Keratinocyte (primary cell): ENCODE measurements around the gene DEDD. TPM values are rescaled to one million over a fixed set of nuclear protein-coding genes. Genes with fewer than 3 reads are reported as not detected.
A peak's percentile ranks its signal among the peaks of the same experiment; 100 is the strongest.

Source experiments
- DNase-seq: peaks from one replicate; pipeline ENCODE4 v3.0.0-alpha.2; 2011; ENCODE audit warnings: low read depth, missing footprints, low spot score
- FAIRE-seq: peaks from 2 replicates; lab custom pipeline; 2011; peaks lifted over from hg19 to GRCh38; lab: Jason Lieb, UNC
- H2AFZ ChIP-seq: 2 replicates; pipeline ENCODE4 v1.6.0; 2012; ENCODE audit warnings: low read length, control low read depth, inconsistent platforms; ENCODE audit not compliant: control insufficient read depth
- H3K27ac ChIP-seq: 2 replicates; pipeline ENCODE4 v1.5.1; 2011; ENCODE audit warnings: low read length; ENCODE audit not compliant: control insufficient read depth, insufficient read depth
- H3K27me3 ChIP-seq: 3 replicates; pipeline ENCODE4 v1.6.0; 2011; ENCODE audit warnings: low read length; ENCODE audit not compliant: control insufficient read depth, insufficient read depth; ENCODE audit errors: extremely low read depth
- H3K36me3 ChIP-seq, 2 experiments: 2 replicates in 1 of 2; 3 replicates in 1 of 2; pipeline ENCODE4 v1.5.1; 2011; ENCODE audit warnings: low read length in 2 of 2, mild to moderate bottlenecking in 1 of 2; ENCODE audit not compliant: control insufficient read depth in 2 of 2, insufficient read depth in 2 of 2; ENCODE audit errors: extremely low read depth in 1 of 2
- H3K4me1 ChIP-seq: 3 replicates; pipeline ENCODE4 v1.5.1; 2011; ENCODE audit warnings: low read length; ENCODE audit not compliant: control insufficient read depth, insufficient read depth; ENCODE audit errors: extremely low read depth
- H3K4me2 ChIP-seq: 3 replicates; pipeline ENCODE4 v1.6.0; 2011; ENCODE audit warnings: low read depth, low read length; ENCODE audit not compliant: control insufficient read depth, insufficient read depth; ENCODE audit errors: extremely low read depth
- H3K4me3 ChIP-seq, 3 experiments: fragments of 200-600 bp in 1 of 3; sonication (generic) in 1 of 3; 2 replicates in 2 of 3; 3 replicates in 1 of 3; pipeline ENCODE4 v1.5.1; 2011 to 2016; ENCODE audit warnings: low read length in 3 of 3, mild to moderate bottlenecking in 3 of 3, control low read depth in 2 of 3, inconsistent platforms in 1 of 3, low read depth in 1 of 3, mixed read lengths in 1 of 3, mixed run types in 1 of 3, moderate library complexity in 1 of 3; ENCODE audit not compliant: control insufficient read depth in 2 of 3, insufficient read depth in 2 of 3; ENCODE audit errors: extremely low read depth in 1 of 3
- H3K79me2 ChIP-seq: 2 replicates; pipeline ENCODE4 v1.6.0; 2012; ENCODE audit warnings: low read length; ENCODE audit not compliant: control insufficient read depth, insufficient read depth
- H3K9ac ChIP-seq: 3 replicates; pipeline ENCODE4 v1.6.0; 2011; ENCODE audit warnings: low read length; ENCODE audit not compliant: control insufficient read depth, insufficient read depth; ENCODE audit errors: extremely low read depth
- H3K9me1 ChIP-seq: 3 replicates; pipeline ENCODE4 v1.6.0; 2011; ENCODE audit warnings: low read length; ENCODE audit not compliant: control insufficient read depth, insufficient read depth; ENCODE audit errors: extremely low read depth
- H3K9me3 ChIP-seq: 2 replicates; pipeline ENCODE4 v1.5.1; 2012; ENCODE audit warnings: low read depth, low read length; ENCODE audit not compliant: control insufficient read depth
- H4K20me1 ChIP-seq: 3 replicates; pipeline ENCODE4 v1.6.0; 2011; ENCODE audit warnings: low read length; ENCODE audit not compliant: control insufficient read depth, insufficient read depth; ENCODE audit errors: extremely low read depth
- CTCF ChIP-seq, 3 experiments: IDR thresholded peaks in 1 of 3; conservative IDR thresholded peaks in 1 of 3; optimal IDR thresholded peaks in 1 of 3; 2 replicates in 2 of 3; 3 replicates in 1 of 3; pipeline versions ENCODE3 to v1.5.1; 2011; ENCODE audit warnings: low read length in 3 of 3, mild to moderate bottlenecking in 3 of 3, moderate library complexity in 2 of 3, control low read depth in 1 of 3, inconsistent platforms in 1 of 3; ENCODE audit not compliant: insufficient read depth in 2 of 3; ENCODE audit errors: extremely low read depth in 1 of 3
- EZH2 ChIP-seq: IDR thresholded peaks from one replicate; pipeline ENCODE4 v1.6.1; 2012; ENCODE audit warnings: inconsistent platforms, mild to moderate bottlenecking, low read length, moderate library complexity
- dilution Hi-C: fragments of 300-500 bp; cut with MboI; formaldehyde crosslinking; loops from one replicate; pipeline ENCODE4 v1.7.0; 2020; ENCODE audit warnings: low sequenced_read_pairs; ENCODE audit not compliant: extremely low pct_ligation_motif_present
- polyA plus RNA-seq, 5 experiments: library from polyadenylated mRNA; depleted of rRNA in 3 of 5; stranded (reverse) in 3 of 5; stranded (forward) in 1 of 5; unstranded in 1 of 5; fragments of >200 nt; gene quantifications; 1 replicate in 1 of 5; 2 replicates in 3 of 5; 3 replicates in 1 of 5; pipeline versions ENCODE4 v1.2.1 to v1.2.3, GENCODE V29; 2011 to 2012; ENCODE audit warnings: missing spikeins in 2 of 5, low read depth in 1 of 5, low replicate concordance in 1 of 5

The DEDD gene
- polyA plus RNA-seq, 1 donor (not counting 4 experiments of a cell fraction or from before 2014, with no cell fraction given): 33.0 TPM

GRCh38 chr1:161098210-161099068, 34.0 kb downstream of the DEDD start, which contains the start of gene KLHDC9:
Gene KLHDC9, plus strand, starts transcription at chr1:161098361. Its CDS starts 175 bp downstream, at chr1:161098536.
- Histone ChIP-seq H3K27me3 (no peaks in the 10 kb centered on the region), H3K36me3 (peaks cover 20 to 25% of the 10 kb centered on the region in 2 experiments), H4K20me1 (peaks cover under 1% of the 10 kb centered on the region), H3K4me3 (peak within 1 kb of the TSS in 2 of 3 experiments; percentile 22 to 58), H2AFZ (peak within 1 kb of the TSS; percentile 25), H3K9ac (peak within 1 kb of the TSS; percentile 46), H3K4me1 (peaks cover 28% of the 10 kb centered on the region), H3K9me1 (no peaks in the 10 kb centered on the region), H3K4me2 (peak within 1 kb of the TSS; percentile 75), H3K79me2 (peaks cover 7% of the 10 kb centered on the region), H3K9me3 (no peaks in the 10 kb centered on the region), H3K27ac (peak within 1 kb of the TSS; percentile 42)
- dilution Hi-C loops: no loop called here
- no peak for FAIRE-seq
- TF ChIP-seq CTCF (optimal IDR thresholded peaks at IDR 0.05 in 1 of 3, IDR thresholded peaks at IDR 0.05 in 1 of 3, conservative IDR thresholded peaks at IDR 0.05 in 1 of 3; ENCODE audit: extremely low read depth in 1 of 3, insufficient read depth in 2 of 3, low read length in 3 of 3): no peak
- no peak for DNase-seq

DNA sequence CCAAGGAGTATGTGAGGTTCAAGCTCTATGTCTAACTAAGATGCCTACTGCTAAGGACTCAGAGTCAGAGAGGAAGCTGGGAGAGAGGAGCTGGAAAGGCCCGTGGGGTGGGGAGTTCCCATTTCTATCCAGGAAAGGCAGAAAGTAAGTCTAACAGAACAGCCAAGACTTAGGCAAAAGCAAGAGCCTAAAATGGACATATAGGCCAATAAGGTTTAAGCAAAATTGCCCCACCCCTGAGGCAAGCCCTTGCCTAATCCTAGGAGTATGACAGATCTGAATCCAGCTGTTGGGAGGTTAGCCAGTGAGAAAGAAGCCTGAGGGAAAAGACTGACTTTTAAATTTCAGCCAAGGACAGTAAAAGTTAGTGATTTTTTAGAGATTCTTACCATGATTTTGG, 35.9 kb downstream of the DEDD start:
- DNase-seq (no peak), FAIRE-seq (no peak)
- H3K9me3 ChIP-seq: no peaks in the 10 kb centered on the region
- H2AFZ ChIP-seq: no peak overlapping the region
- no peak overlapping the region for H3K4me3 ChIP-seq
- H3K9ac ChIP-seq: no peak overlapping the region
- H3K9me1 ChIP-seq: no peaks in the 10 kb centered on the region
- TF ChIP-seq CTCF (optimal IDR thresholded peaks at IDR 0.05 in 1 of 3, IDR thresholded peaks at IDR 0.05 in 1 of 3, conservative IDR thresholded peaks at IDR 0.05 in 1 of 3; ENCODE audit: extremely low read depth in 1 of 3, insufficient read depth in 2 of 3, low read length in 3 of 3): no peak
- TF ChIP-seq EZH2: no peak
- no peaks in the 10 kb centered on the region for H4K20me1 ChIP-seq
- no peaks in the 10 kb centered on the region for H3K79me2 ChIP-seq
- H3K27me3 ChIP-seq: no peaks in the 10 kb centered on the region
- H3K4me1 ChIP-seq: peaks cover 44% of the 10 kb centered on the region
- dilution Hi-C loops: no loop called here
- peaks cover 15 to 16% of the 10 kb centered on the region in 2 experiments for H3K36me3 ChIP-seq
- peak overlapping the region; percentile 3 for H3K4me2 ChIP-seq
- H3K27ac ChIP-seq: no peak overlapping the region
